GM21423 (cell line): ENCODE data around the gene SLCO1A2.

Source experiments
- ATAC-seq: cut with Tn5 transposase; IDR thresholded peaks from one replicate; pipeline ENCODE4 v1.9.1; 2021; ENCODE audit warnings: mild to moderate bottlenecking, moderate library complexity; ENCODE audit not compliant: unreplicated experiment

SLCO1A2 gene

DNA sequence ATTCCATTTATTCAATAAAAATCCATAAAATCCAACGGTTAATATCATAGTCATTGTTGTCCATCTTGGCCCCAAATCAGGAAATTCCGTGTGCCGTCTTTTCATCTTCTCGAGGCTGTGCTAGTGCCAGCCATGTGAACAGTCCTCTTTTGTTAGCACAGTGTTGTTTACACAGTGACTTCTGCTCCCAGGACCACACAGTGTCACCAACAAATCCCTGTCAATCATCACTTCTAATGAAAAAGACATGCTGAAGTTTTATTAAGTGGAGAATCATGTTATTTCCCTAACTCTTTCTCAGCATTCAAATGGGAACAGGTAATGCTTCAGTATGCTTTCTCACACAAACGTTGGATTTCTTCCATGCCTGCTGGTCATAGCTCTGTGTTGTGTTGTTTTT, 1.9 kb upstream of the SLCO1A2 start:
- ATAC-seq: no peak

DNA sequence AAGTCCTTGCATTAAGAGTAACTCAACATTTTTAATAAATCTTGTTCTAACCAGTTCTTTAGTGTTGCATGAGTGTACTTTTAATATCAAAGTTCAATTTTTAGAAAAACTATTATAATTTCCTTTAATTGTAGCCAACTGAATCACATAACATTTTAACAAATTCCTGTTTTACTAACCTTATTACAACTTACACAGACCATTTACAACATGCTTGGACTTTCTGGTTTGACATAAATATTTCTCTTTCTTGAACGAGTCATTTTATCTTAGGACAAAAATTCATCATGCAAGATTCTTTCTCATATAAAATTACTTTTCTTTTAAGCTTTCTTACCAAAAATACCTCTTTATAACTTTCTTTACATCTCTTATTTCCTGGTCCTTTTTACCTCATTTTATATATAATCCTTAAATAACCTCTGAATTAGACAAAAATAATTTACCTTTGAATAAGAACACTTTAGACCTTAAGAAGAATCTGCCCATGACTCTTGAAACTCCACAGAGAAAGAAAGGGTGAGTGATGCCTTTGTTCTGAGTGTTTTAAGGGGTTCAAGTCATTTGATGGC, 3.9 kb downstream of the SLCO1A2 start:
- no peak for ATAC-seq

DNA sequence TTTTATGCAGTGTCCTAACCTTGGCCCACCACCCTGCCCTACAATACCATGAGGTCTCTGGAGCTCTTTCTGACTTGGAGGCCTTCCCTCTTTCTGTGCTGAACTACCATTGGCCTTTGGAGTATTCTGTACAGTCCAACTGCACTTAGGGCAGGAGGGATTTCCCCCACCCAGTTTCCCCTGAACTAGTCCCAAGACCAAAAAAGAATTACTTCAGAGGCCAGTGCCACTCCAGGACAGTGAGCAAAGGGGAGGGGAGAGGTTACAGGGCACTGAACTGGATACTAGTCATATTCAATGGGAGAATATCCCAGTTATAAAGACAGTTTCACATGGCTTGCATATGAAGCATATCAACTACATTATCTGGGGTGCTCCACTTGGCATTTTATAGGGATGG, 6.1 kb downstream of the SLCO1A2 start:
- ATAC-seq: no peak

DNA sequence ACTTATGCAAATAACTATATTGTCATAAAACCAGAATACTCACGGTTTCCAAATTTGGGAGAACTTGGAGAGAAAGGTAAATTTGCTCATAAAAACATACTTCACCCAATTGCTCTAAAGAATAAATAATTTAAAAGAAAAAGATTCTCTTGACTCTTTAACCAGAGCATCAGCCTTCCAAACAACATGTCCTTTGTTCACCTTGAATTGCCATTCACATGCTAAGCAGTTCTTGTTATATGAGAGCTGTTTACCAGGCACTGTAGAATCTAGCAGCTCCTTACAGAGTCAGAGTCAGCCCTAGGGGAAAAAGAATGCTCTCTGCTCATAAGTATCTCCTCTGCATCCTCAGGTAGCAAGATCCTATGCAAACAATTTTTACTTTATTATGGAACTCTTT, 10.2 kb downstream of the SLCO1A2 start:
- ATAC-seq: no peak

DNA sequence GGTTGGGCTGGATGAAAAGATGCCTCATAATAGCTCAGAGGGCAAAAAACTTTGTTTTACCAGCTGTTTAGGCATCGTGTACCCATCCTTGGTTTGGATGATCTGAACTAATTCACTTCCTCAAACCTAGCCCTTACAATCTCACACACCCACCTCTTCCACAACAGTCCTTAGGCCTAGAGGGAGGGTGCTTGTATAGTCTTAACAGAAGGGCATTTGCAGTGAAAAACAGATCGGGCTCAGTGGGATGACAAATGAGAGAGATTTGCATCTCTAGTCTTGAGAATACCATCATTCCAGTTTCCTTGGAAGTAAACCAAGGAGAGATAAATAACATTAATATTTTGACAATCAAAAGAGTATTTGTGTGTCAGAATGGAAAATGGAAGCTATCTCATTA, 11.0 kb downstream of the SLCO1A2 start:
- ATAC-seq: no peak

DNA sequence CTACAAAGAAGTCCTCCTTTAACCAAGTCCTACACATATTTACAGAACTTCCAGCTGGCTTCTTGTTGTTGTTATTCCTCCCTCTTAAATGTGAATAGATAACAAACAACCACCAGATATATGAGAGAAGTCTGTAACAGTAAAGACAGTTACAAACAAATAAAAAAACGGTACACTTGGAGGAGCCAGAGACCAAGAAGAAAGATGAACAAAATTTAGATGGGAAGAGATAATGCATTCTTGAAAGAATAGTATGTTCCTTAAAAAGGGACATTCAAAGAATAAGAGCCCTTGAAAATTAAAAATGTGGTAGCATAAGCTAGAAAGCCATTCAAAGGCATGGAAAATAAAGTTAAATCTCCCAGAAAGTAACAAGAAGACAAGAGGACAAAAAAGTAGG, 25.9 kb downstream of the SLCO1A2 start:
- no peak for ATAC-seq

DNA sequence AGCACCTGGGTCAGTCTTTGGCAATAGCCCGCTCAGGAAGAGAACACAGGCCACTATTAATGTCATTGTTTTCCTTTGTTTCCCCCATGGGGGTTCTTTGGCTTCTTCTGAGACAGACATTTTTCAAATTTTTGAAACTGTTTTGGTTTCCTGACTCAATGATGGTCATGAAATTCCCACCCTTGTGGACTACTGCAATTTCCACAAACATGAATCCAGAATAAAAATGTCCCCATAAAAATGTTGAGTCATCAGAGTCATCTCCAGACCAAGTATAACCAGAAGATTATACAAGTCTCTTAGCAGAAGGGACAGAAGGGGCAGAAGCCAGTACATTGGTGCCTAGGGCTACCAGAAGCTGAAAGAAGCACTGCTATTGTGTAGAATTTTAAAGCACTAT, 29.1 kb downstream of the SLCO1A2 start:
- no peak for ATAC-seq

DNA sequence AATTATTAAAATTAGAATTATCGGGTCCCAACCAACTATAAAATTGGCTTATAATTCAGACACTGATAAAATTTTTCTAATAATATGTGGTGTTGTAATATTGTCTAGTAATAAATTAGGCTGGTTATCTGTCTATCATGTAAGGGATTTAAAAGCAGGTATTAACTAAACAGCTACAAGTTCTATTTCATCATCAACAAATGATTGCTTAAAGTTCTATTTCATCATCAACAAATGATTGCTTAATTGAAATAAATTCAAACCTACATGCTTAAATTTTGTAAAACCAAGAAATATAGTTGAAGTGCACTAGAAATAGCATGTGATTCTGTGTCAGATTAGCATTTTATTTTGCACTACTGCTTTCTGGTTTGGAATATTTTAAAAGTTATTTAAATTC, 34.1 kb downstream of the SLCO1A2 start:
- ATAC-seq: no peak

DNA sequence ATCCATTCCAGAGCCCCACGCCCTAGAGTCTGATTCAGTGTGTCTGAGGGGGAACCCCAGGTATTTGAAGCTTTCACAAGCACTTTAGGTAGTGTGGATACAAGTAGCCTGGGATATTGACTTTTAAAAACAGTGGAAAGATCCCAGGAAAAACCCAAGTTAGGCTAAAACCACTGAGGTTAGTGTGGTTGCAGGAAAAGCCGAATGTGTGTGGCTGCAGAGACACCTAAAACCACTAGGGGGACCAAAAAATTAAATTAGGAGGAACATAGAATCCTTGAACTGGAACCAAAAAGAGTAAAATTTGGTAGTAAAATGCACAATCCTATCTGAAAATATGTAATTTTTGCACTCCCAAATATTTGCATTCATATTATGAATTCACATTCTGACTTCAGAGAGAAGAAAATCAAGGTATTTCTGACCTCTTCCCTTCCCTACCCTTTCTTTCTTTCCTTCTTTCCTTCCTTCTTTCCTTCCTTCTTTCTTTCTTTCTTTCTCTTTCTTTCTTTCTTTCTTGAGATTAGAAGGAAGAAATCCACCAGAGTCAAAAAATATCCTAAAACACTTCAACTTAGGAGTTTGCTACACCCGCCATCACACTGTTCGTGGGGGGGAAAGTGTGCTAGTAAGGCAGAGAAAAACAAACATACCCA, 37.8 kb downstream of the SLCO1A2 start:
- ATAC-seq: peak; percentile 70

DNA sequence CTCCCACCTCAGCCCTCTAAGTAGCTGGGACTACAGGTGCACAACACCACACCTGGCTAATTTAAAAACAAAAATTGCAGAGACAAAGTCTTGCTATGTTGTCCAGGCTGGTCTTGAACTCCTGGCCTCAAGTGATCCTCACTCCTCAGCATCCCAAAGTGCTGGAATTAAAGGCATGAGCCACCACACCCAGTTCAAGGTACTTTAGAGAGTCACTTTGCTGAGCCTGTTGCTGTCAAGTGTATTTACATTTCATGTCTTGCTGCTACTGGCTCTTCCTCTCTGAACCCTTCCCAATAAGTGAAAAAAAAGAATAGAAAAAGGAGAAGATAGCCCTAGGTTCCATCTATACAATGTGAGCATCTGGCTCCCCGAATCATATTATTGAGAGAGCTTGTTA, 38.4 kb downstream of the SLCO1A2 start:
- ATAC-seq: peak; percentile 13

DNA sequence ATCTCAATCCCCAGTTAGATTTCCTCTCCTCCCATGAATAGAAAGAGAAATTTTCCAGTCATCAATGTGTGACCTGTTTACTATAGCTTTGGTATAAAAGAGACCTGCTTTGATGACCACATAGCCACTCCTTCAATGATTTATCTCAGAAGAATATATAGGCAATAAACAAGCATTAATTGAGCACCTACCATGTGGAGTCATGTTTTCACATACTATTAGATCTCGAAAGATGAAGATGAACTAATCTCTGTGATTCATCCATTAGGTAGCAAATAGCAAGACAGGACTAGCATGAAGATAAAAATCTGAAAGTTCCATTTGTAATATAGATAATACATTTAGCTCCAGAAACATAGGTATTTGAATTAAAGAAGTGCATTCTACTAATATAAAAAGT, 40.5 kb downstream of the SLCO1A2 start:
- ATAC-seq: no peak

DNA sequence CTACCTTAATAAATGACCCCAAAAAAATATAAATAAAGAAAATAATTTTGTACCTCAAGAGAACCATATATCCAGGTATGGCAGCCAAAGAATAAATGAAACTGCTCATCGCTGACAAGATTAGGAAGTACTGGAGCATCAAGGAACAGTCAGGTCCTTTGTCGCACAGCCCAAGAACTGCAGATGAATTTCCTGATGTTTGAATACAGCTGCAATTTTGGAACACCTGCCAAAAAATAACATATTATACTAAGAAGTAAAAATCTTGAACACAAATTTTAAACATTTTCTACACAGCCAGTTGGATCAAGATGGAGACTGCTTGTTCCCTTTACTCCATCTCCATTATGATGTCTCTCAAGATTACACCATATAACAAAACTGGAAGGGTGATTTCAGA, 42.6 kb downstream of the SLCO1A2 start:
- ATAC-seq: no peak

DNA sequence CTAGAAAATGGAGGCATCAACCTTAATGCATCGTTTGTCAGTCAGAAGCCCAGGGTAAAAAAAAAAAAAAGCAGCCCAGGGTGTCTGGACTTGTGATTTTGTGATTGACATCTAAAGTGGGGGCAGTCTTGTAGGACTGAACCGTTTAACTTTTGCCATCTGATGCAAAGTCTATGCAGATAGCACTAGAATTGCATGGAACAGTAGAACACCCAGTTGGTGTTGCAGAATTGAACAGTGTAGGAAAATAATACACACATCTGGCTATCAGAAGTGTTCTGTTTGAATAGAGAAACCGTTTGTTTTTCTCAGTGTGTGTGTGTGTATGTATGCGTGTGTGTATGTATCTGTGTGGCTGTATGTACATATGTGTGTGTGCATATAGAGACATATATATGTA, 45.0 kb downstream of the SLCO1A2 start:
- ATAC-seq: no peak

DNA sequence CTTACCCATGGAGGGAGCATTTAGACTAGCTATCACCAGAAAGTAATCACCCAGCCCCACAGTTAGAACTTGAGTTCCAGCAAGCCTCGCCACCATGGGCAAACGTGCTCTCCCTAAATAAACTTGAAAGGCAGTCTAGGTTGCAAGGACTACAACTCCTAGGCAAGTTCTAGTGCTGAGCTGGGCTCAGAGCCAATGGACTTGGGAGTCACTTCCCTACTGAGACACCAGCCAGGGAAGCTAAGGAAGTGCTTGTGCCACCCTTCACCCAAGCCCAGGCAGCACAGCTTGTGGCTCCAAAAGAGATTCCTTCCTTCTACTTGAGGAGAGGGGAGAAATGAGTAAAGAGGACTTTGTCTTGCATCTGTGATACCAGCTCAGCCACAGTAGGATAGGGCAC, 57.9 kb downstream of the SLCO1A2 start:
- ATAC-seq: no peak

DNA sequence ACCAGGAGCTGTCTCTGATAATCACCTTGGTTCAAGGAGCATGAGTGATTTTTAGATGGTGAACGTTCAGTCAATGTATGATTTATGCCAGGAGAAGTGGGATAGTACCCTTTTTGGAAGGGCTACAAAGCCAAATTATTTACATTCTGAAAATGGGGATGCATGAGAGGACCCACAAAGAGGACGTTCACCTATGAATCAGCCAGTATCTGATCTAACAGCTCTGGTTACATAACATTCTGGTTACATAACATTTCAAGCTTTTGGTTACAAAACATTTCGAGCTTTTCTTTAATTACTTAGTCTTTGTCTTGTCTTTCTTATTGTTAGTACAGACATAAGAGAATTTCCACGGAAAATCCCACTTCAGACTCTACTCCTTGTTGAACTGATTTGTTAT, 68.8 kb downstream of the SLCO1A2 start:
- ATAC-seq: no peak

DNA sequence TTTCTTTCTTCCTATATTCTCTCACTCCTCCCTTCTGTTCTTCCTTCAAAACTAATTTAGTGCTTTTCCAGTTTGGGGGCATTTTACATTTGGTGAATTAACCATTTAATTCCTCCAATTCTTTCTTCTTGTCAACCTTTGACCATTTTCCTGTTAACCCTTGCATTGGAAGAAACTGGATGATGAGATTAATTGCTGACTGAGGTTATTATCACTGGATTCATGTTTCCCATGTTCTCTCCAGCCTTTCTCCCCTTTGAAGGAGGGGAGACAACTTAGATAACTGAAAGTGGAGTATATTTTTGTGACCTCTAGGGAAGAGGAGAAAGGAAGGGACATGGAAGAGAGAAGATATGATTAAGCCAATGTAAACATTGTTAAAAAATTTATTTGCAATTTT, 70.5 kb downstream of the SLCO1A2 start:
- ATAC-seq: no peak

DNA sequence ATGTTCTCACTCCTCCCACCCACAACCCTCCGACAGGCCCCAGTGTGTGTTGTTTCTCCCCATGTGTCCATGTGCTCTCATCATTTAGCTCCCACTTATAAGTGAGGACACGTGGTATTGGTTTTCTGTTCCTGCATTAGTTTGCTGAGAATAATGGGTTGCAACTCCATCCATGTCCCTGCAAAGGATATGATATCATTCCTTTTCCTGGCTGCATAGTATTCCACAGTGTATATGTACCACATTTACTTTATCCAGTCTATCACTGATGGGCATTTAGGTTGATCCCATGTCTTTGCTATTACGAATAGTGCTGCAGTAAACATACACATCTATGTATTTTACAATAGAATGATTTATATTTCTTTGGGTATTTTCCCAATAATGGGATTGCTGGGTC, 77.5 kb downstream of the SLCO1A2 start:
- no peak for ATAC-seq

DNA sequence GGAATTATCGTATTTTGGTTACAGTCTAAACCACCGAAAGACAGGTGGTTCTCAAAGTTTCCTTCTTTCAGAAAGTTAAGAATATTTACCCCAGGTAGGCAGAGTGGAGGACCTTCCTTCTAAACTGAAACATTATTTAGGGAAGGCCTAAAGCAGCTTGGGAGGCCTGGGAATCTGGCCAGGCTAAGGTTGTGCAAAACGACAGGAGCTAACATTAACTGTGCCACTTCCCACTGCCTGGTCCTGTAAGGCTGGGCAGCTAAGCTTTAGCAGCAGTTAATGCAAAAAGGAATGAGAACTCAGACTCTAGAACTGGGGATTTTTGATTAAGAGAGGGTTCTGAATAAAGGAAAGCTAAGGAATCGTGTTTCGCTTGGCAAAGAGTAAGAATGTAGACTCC, 82.6 kb downstream of the SLCO1A2 start:
- no peak for ATAC-seq

DNA sequence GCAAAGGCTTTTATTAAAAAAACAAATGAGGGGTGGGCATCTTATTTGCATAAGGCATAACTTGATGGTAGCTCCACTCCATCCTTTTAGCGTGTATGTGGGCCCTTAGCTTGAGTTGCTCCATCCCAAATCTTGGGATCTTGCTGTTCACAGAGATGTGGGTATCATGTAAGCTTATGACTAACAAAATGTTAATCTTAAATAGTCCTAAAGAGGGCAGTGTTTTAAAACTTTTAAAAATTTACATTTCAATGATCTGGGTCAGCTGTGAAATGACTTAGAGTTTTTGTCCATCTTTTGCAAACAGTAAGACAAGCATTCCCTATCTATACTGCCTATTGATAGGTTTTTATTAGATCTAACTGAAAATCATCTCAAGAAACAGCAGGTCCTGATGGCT, 86.0 kb downstream of the SLCO1A2 start:
- no peak for ATAC-seq

DNA sequence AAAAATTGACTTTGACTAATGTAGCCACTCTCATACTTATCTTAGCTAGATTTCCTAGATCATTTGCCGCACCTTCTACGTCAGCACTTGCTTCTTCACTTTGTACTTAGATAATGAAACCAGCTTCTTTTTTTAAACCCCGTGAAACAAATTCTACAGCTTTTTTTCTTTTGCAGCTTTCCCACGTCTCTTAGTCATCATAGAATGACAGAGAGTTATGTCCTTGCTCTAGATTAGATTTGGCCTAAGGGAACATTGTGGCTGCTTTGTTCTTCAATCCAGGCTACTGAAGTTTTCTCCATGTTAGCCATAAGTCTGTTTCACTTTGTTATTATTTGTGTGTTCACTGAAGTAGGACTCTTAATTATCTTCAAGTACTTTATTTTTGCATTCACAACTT, 94.9 kb downstream of the SLCO1A2 start:
- ATAC-seq: no peak

DNA sequence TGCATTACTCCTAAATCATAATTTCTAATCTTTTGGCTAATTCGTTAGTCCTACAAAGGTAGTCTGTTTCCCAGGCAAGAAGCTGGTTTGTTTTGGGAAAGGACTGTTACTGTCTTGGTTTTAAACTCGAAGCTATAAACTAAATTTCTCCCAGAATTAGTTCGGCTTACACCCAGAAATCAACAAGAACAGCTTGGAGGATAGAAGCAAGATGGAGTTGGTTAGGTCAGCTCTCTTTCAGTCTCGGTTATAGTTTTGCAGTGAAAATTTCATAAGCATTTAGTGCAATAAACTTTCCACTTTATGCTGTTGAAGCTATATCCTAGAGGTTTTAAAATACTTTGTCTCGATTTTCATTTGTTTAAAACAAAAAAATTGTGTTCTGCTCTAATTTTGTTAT, 100.3 kb downstream of the SLCO1A2 start:
- no peak for ATAC-seq

DNA sequence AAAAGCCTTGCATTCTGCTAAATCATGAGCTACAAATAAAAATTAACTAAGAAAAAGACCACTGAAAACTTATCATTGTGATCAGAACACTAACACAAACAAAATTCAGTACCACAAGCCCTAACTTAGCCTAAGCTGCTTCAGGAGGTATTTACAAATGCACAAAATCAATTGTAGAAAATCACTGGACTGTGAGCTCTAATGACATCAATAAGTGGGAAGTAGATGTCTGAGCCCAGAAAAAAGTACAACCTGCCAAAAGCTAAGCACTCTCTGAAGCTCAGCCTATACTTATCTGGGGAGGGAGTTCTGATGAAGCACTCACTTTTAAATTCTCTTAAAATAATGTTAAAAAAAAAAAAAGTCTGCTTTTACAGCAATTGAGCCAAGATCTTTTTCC, 110.8 kb downstream of the SLCO1A2 start:
- ATAC-seq: no peak

DNA sequence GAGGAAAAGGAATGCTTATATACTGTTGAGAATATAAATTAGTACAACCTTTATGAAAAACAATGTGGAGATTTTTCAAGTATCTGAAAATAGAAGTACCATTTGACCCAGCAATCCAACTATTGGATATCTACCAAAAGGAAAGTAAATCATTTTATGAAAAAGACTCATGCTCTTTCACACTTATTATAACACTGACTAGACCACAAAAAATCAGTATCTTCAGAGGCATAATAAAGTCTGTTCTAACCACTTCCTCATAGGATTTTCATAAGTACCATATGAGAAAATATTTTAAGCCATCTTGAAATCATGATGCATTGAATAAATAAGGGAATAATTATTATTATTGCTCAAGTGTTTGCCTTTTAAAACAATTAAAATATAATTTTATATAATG, 112.9 kb downstream of the SLCO1A2 start:
- ATAC-seq: no peak
